Limb (tissue), 2 donors: ENCODE results near the gene TOMM5.
"Not testable (repeated sequence)": the region's sequence is repeated elsewhere in the genome, so short reads cannot be mapped to it uniquely, and the experiment has no call there.

ENCODE experiments used
- DNase-seq, 2 donors: peaks; one replicate each; pipeline ENCODE4 v3.0.0-alpha.2; 2016; ENCODE audit errors: extremely low spot score in 2 of 2

TOMM5 gene

GRCh38 chr9:37611961-37612360 is 19.6 kb upstream of the TOMM5 start:
- DNase-seq, result no peak

GRCh38 chr9:37611014-37611413 is 18.6 kb upstream of the TOMM5 start:
- no peak for DNase-seq

GRCh38 chr9:37609735-37610397 is 17.5 kb upstream of the TOMM5 start:
- DNase-seq, result no peak

- DNase-seq, result no peak
Measured at GRCh38 chr9:37608250-37608649, 15.9 kb upstream of the TOMM5 start.

- DNase-seq, result no peak
Measured at GRCh38 chr9:37604296-37604695, 11.9 kb upstream of the TOMM5 start.

GRCh38 chr9:37602817-37603216 is 10.4 kb upstream of the TOMM5 start:
- no peak for DNase-seq

GRCh38 chr9:37602061-37602460 is 9.7 kb upstream of the TOMM5 start:
- DNase-seq, result not testable (repeated sequence)

GRCh38 chr9:37596504-37596903 is 4.1 kb upstream of the TOMM5 start:
- no peak for DNase-seq

- DNase-seq, result no peak
Measured at GRCh38 chr9:37593883-37594448, 1.6 kb upstream of the TOMM5 start.

- DNase-seq, result no peak
Measured at GRCh38 chr9:37587521-37587920, 4.9 kb downstream of the TOMM5 start.

GRCh38 chr9:37583522-37584121 is 8.8 kb downstream of the TOMM5 start:
- DNase-seq, result no peak

GRCh38 chr9:37582548-37583157 is 9.7 kb downstream of the TOMM5 start:
- peak in 1 of 2 donors; percentile 69 for DNase-seq

- DNase-seq, result peak; percentile 81 to 91
Measured at GRCh38 chr9:37575921-37576721, 16.3 kb downstream of the TOMM5 start, which contains the start of gene FBXO10. TSS of gene FBXO10 (minus strand) at chr9:37576380. CDS start at chr9:37541768, 34,612 bp downstream.

- DNase-seq, result no peak
Measured at GRCh38 chr9:37575511-37575914, 16.9 kb downstream of the TOMM5 start.

GRCh38 chr9:37575001-37575400 is 17.4 kb downstream of the TOMM5 start:
- DNase-seq, result no peak

- no peak for DNase-seq
Measured at GRCh38 chr9:37574241-37574721, 18.1 kb downstream of the TOMM5 start.

GRCh38 chr9:37571282-37571681 is 21.1 kb downstream of the TOMM5 start:
- DNase-seq, result no peak

GRCh38 chr9:37566716-37567115 is 25.7 kb downstream of the TOMM5 start:
- peak in 1 of 2 donors; percentile 19 for DNase-seq

- no peak for DNase-seq
Measured at GRCh38 chr9:37565661-37566618, 26.5 kb downstream of the TOMM5 start.

- no peak for DNase-seq
Measured at GRCh38 chr9:37564916-37565315, 27.5 kb downstream of the TOMM5 start.
